IPS-18a (cell line): ENCODE data around the gene CMTM5.

Experiments used
- H3K27ac ChIP-seq: one replicate; pipeline ENCODE4 v1.5.1; 2013; ENCODE audit warnings: low read length
- H3K27me3 ChIP-seq: one replicate; pipeline ENCODE4 v1.6.1; 2013; ENCODE audit warnings: mild to moderate bottlenecking, low read length; ENCODE audit not compliant: control insufficient read depth, insufficient read depth
- H3K36me3 ChIP-seq: one replicate; pipeline ENCODE4 v1.6.1; 2013; ENCODE audit warnings: low read depth, low read length; ENCODE audit not compliant: control insufficient read depth
- H3K4me1 ChIP-seq: one replicate; pipeline ENCODE4 v1.6.1; 2013; ENCODE audit warnings: low read depth, low read length; ENCODE audit not compliant: control insufficient read depth
- H3K4me3 ChIP-seq: one replicate; pipeline ENCODE4 v1.5.1; 2013; ENCODE audit warnings: low read length
- H3K9ac ChIP-seq: one replicate; pipeline ENCODE4 v1.6.1; 2013; ENCODE audit warnings: mild to moderate bottlenecking, low read length, moderate library complexity
- H3K9me3 ChIP-seq: one replicate; pipeline ENCODE4 v1.6.1; 2013; ENCODE audit warnings: low read depth, low read length; ENCODE audit not compliant: control insufficient read depth

CMTM5 gene

DNA sequence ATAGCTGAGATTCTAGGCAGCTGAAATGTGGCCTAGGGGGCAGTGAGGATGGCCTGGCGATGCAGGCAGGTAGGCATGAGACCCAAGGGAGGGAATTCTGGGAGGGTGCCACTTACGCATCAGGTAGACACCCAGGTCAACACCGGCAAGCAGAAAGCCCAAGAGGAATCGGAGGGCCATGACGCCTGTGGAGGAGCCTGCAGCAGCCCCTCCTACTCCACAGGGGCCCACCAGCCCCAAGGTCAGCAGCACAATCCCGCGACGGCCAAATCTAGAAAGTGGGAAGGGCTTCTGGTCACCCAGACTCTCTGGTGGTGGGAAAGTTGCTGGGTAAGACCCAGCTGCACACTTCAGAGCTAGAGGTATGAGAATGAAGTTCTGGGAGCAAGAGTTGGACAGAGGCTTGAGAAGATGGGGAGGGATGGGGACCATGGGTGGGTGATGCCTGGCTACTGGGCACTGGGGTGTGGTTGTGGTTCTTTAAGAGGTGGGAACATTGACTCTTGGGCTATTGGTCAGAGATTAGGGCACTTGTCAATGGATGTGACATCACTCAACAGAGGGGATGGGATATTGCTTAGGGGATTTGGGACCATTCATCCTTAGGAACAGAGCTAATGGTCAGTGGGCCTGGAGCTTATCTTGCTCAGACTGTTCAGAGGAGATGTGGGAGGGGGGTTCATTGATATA lies 27.5 kb upstream of the CMTM5 start:
- Histone ChIP-seq H3K36me3 (no peaks in the 10 kb centered on the region), H3K9me3 (no peaks in the 10 kb centered on the region), H3K27me3 (peaks cover 25% of the 10 kb centered on the region), H3K27ac (no peak overlapping the region), H3K9ac (no peak overlapping the region), H3K4me3 (no peak overlapping the region), H3K4me1 (peaks cover 4% of the 10 kb centered on the region)

DNA sequence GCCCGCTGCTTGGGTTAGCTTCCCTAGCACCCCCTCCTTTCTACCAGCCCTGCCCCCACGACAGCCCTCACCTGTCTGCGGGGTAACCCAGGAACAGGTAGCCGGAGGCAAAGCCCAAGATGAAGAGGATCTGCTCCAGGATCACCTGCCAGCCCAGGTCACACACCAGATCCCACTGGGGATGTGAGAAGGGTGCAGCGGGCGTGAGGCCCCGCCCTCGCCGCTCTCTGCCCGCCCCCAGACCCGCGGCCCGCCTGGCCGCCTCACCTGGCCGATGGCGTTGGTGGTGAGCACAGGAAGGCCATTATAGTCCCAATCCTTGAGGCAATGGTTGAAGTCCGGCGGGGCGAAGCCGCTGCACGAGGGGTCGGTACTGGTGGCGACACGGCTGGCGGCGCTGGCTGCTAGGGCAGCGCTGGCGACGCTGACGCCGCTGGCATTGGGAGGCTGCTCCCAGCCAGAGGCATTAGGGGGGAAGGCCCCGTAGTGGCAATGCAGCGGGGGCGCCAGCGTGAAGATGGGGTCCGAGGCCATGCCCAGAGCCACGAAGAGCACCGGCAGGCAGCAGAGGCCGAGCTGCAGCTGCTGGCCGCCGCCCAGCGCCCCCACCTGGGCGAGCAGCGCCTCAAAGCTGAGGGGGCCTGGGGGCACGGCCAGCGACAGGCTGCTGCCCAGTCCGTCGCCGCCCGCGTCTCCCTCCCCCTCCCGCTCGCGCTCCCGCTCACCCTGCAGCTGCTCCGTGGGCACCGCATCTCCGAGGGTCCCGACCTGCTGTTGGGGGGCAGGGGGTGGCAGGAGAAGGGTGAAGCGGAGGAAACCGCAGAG lies 25.0 kb upstream of the CMTM5 start:
- Histone ChIP-seq H3K27me3 (peaks cover 25% of the 10 kb centered on the region), H3K4me1 (peaks cover 4% of the 10 kb centered on the region), H3K4me3 (peak overlapping the region; percentile 69), H3K36me3 (no peaks in the 10 kb centered on the region), H3K9me3 (no peaks in the 10 kb centered on the region), H3K27ac (no peak overlapping the region), H3K9ac (no peak overlapping the region)

- peak within 1 kb of the TSS; percentile 69 for H3K4me3 ChIP-seq
- H3K9me3 ChIP-seq: no peaks in the 10 kb centered on the region
- no peak within 1 kb of the TSS for H3K27ac ChIP-seq
- no peak within 1 kb of the TSS for H3K9ac ChIP-seq
- H3K36me3 ChIP-seq: peaks cover 7% of the 10 kb centered on the region
- peaks cover 4% of the 10 kb centered on the region for H3K4me1 ChIP-seq
- H3K27me3 ChIP-seq: peaks cover 25% of the 10 kb centered on the region
Measured at GRCh38 chr14:23352506-23353432, 24.1 kb upstream of the CMTM5 start, which contains the start of gene SLC22A17. Gene SLC22A17, minus strand, starts transcription at chr14:23352887.

GRCh38 chr14:23353433-23353780 lies 23.4 kb upstream of the CMTM5 start:
- Histone ChIP-seq H3K4me1 (peaks cover 4% of the 10 kb centered on the region), H3K27ac (no peak overlapping the region), H3K36me3 (peaks cover 12% of the 10 kb centered on the region), H3K27me3 (peaks cover 25% of the 10 kb centered on the region), H3K4me3 (peak overlapping the region; percentile 69), H3K9ac (no peak overlapping the region), H3K9me3 (no peaks in the 10 kb centered on the region)

DNA sequence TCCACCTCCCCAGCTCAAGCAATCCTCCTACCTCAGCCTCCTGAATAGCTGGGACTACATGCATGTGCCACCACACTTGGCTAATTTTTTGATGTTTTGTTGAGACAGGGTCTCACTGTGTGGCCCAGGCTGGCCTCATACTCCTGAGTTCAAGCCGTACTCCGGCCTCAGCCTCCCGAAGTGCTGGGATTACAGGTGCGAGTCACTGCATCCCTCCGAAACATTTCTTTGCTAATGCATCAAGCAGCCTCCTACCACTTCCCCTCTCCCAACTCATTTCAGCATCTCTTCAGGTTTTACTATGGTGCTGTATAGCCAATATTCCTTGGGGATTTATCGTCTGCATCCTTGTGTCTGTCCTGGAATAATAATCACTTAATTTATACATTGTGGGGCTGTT lies 21.9 kb upstream of the CMTM5 start:
- no peak overlapping the region for H3K4me3 ChIP-seq
- H3K36me3 ChIP-seq: peaks cover 16% of the 10 kb centered on the region
- no peak overlapping the region for H3K27ac ChIP-seq
- H3K4me1 ChIP-seq: peaks cover 4% of the 10 kb centered on the region
- H3K27me3 ChIP-seq: peaks cover 25% of the 10 kb centered on the region
- H3K9me3 ChIP-seq: no peaks in the 10 kb centered on the region
- H3K9ac ChIP-seq: no peak overlapping the region

- Histone ChIP-seq H3K27me3 (peaks cover 21% of the 10 kb centered on the region), H3K4me1 (peaks cover 4% of the 10 kb centered on the region)
Measured at GRCh38 chr14:23355871-23356435, 20.9 kb upstream of the CMTM5 start.

DNA sequence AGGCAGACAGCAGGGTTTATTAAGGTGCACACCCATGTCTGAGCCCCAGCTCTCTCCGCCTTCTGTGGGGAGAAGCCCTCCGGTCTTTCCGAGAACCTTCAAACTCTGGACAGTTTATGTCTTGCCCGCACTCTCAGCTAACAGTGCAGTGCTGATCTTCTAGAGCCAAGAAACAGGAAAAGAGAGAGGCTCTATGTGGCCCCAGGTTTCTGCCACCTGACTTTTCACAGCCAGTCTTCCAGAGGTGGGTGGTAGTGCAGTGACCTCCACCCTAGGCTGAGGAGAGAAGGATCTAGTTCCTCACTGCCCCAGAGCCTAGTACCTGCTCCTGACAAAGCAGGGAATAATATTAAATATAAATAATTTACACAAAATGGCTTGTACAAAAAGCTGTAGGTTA lies 20.2 kb upstream of the CMTM5 start:
- H3K9me3 ChIP-seq: no peaks in the 10 kb centered on the region
- no peak overlapping the region for H3K4me3 ChIP-seq
- peaks cover 20% of the 10 kb centered on the region for H3K36me3 ChIP-seq
- H3K27ac ChIP-seq: no peak overlapping the region
- H3K9ac ChIP-seq: no peak overlapping the region
- peaks cover 4% of the 10 kb centered on the region for H3K4me1 ChIP-seq
- peaks cover 14% of the 10 kb centered on the region for H3K27me3 ChIP-seq

More at GRCh38 chr14:23355871-23356435, 20.9 kb upstream of the CMTM5 start:
- no peak overlapping the region for H3K27ac ChIP-seq
- peaks cover 20% of the 10 kb centered on the region for H3K36me3 ChIP-seq
- no peak overlapping the region for H3K4me3 ChIP-seq
- no peak overlapping the region for H3K9ac ChIP-seq
- H3K9me3 ChIP-seq: no peaks in the 10 kb centered on the region

DNA sequence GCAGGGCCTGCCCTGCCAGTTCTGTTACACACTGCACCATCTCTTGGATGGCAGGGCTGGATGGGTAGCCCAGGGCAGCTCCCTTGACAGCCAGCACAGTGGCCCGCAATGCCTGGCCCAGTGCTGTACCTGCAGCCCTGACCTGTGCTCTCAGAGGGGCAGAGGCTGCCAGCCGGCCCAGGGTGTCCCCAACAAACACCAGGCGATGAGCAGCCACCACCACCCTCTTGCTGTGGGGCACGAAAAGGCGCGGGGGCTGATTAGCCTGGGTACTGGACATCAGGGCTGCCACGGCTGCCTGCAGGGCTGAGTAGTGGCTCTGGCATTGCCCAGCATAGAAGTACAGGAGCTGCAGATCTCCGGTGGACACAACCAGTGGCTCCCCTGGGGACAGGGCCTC lies 19.6 kb upstream of the CMTM5 start:
- Histone ChIP-seq H3K27ac (no peak overlapping the region), H3K4me3 (no peak overlapping the region), H3K27me3 (peaks cover 11% of the 10 kb centered on the region), H3K9me3 (no peaks in the 10 kb centered on the region), H3K9ac (no peak overlapping the region), H3K36me3 (peaks cover 20% of the 10 kb centered on the region), H3K4me1 (peaks cover 4% of the 10 kb centered on the region)

DNA sequence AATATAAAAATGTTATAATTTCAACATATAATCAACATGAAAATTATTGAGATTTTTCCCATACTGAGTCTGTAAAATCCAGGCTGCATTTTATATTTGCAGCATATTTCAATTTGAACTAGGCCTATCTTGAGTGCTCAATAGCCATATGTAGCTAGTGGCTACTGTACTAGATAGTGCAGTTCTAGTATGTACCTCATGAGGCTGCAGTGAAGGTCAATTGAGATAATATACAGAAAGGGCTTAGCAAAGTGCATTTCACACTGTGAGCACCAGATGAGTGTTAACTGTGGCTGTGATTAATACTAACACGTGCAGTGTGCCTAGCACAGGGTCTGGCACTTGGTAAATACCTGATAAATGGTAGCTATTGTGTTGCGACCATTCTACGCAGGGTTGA lies 18.8 kb upstream of the CMTM5 start:
- Histone ChIP-seq H3K9me3 (no peaks in the 10 kb centered on the region), H3K9ac (no peak overlapping the region), H3K4me1 (peaks cover 3% of the 10 kb centered on the region), H3K27me3 (peaks cover 11% of the 10 kb centered on the region), H3K27ac (no peak overlapping the region), H3K36me3 (peaks cover 20% of the 10 kb centered on the region), H3K4me3 (no peak overlapping the region)

DNA sequence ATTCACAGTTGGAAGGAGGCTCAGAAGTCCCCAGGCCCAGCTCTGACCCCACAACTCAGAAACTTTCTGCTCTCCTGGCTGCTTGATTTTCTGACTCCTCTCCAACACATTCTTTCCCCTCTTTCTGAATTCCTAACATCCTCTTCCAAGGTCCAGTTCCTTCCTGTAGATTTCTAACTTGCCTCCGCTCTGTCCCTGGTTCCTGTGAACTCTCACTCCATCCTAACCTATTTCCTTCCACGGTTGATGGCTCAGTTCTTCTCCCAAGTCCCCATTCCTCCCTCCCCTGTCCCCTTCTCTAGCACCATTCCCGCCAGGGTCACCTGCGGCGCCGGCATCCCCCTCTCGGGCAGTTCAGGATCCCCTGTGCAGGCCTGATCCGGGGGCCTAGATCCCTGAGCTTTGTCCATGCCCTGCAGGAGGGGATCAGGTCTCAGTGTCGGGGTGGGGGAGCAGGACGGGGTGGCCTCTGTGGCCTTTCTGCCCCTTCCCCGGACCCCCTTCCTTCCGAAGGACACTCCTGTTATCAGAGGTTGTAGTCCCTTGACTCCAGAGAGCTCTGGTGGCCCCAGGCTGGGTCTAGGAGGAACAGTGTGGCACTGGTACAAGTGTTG lies 18.2 kb upstream of the CMTM5 start:
- H3K4me1 ChIP-seq: peaks cover 6% of the 10 kb centered on the region
- H3K9ac ChIP-seq: no peak overlapping the region
- H3K4me3 ChIP-seq: no peak overlapping the region
- peaks cover 5% of the 10 kb centered on the region for H3K27me3 ChIP-seq
- peaks cover 20% of the 10 kb centered on the region for H3K36me3 ChIP-seq
- H3K27ac ChIP-seq: no peak overlapping the region
- no peaks in the 10 kb centered on the region for H3K9me3 ChIP-seq
